DOHH2 (cell line): Measurements from ENCODE around the gene SORL1.

Experiments used
- H3F3A ChIP-seq: fragments of 200-600 bp; sonication (generic), shearing (Covaris generic); 2 replicates; pipeline ENCODE4 v1.6.0; 2016; ENCODE audit warnings: antibody characterized with exemption, mild to moderate bottlenecking; ENCODE audit not compliant: control insufficient read depth, insufficient read depth
- H3K27ac ChIP-seq: fragments of 200-600 bp; sonication (generic); 2 replicates; pipeline ENCODE4 v1.5.1; 2014; ENCODE audit warnings: low read depth, mild to moderate bottlenecking, low read length, moderate library complexity
- H3K27me3 ChIP-seq: fragments of 200-600 bp; sonication (generic); 2 replicates; pipeline ENCODE4 v1.6.1; 2014; ENCODE audit warnings: mild to moderate bottlenecking, low read length, mixed read lengths; ENCODE audit not compliant: control insufficient read depth
- H3K36me3 ChIP-seq: fragments of 200-600 bp; sonication (generic); 2 replicates; pipeline ENCODE4 v1.6.1; 2014; ENCODE audit warnings: mild to moderate bottlenecking, low read length, moderate library complexity, mixed read lengths; ENCODE audit not compliant: control insufficient read depth
- H3K4me1 ChIP-seq: fragments of 200-600 bp; sonication (generic); 2 replicates; pipeline ENCODE4 v1.6.1; 2014; ENCODE audit warnings: mild to moderate bottlenecking, low read length, mixed read lengths; ENCODE audit not compliant: control insufficient read depth
- H3K4me2 ChIP-seq: fragments of 200-600 bp; sonication (generic); 2 replicates; pipeline ENCODE4 v1.6.0; 2014; ENCODE audit warnings: mild to moderate bottlenecking, low read length, moderate library complexity
- H3K4me3 ChIP-seq: fragments of 200-600 bp; sonication (generic); 2 replicates; pipeline ENCODE4 v1.5.1; 2014; ENCODE audit warnings: mild to moderate bottlenecking, low read length, mixed read lengths
- H3K79me2 ChIP-seq: fragments of 200-600 bp; sonication (generic); 2 replicates; pipeline ENCODE4 v1.6.1; 2014; ENCODE audit warnings: mild to moderate bottlenecking, low read length, mixed read lengths; ENCODE audit not compliant: control insufficient read depth
- H3K9me2 ChIP-seq: fragments of 200-600 bp; sonication (generic); replicated peaks from 2 replicates; pipeline ENCODE4 v1.6.1; 2014; ENCODE audit warnings: mild to moderate bottlenecking, low read length, mixed read lengths; ENCODE audit not compliant: control insufficient read depth
- H3K9me3 ChIP-seq: fragments of 200-600 bp; sonication (generic); 2 replicates; pipeline ENCODE4 v1.6.1; 2014; ENCODE audit warnings: antibody characterized with exemption, low read length, mixed read lengths; ENCODE audit not compliant: control insufficient read depth, insufficient read depth
- H4K20me1 ChIP-seq: fragments of 200-600 bp; sonication (generic); 2 replicates; pipeline ENCODE4 v1.6.0; 2014; ENCODE audit warnings: low read depth, mild to moderate bottlenecking, antibody characterized with exemption, low read length, moderate library complexity; ENCODE audit not compliant: control insufficient read depth, insufficient read depth
- EZH2phosphoT487 ChIP-seq: fragments of 200-600 bp; sonication (generic); IDR thresholded peaks from 2 replicates; pipeline ENCODE4 v1.6.1; 2017; ENCODE audit warnings: borderline replicate concordance, mild to moderate bottlenecking, antibody characterized with exemption, low read length, moderate library complexity, mixed read lengths
- TF ChIP-seq, protein P1 (sequence below): fragments of 200-600 bp; sonication (generic); IDR thresholded peaks from one replicate; pipeline ENCODE4 v1.5.1; 2014; ENCODE audit warnings: antibody characterized with exemption, mild to moderate bottlenecking, low read depth, low read length; ENCODE audit not compliant: poor library complexity, severe bottlenecking

SORL1 gene

DNA sequence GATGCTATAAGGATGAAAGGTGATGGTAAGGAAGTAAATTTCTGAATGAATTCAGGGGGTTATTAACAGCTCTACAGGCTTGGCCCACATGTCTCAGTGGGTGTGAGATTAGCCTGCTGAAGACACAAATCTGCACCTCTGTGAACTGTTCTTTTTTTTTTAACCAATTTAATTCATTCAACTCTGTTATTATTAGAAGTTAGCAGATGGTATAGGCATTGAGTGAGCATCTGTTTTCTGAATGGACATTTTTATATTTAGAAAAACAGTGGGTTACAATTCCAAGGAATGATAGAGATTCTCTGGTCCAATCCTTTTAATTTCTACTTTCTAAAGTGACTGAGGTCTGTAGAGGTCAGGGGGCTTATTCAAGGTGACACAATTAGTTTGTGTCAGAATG is 122.7 kb downstream of the SORL1 start:
- Histone ChIP-seq H3F3A (peaks cover 8% of the 10 kb centered on the region), H4K20me1 (no peaks in the 10 kb centered on the region), H3K27ac (peak overlapping the region; percentile 14), H3K79me2 (peaks cover 18% of the 10 kb centered on the region), H3K27me3 (no peaks in the 10 kb centered on the region), H3K4me1 (peaks cover 65% of the 10 kb centered on the region), H3K9me3 (no peaks in the 10 kb centered on the region), H3K4me2 (no peak overlapping the region), H3K9me2 (no peaks in the 10 kb centered on the region), H3K36me3 (peaks cover 98% of the 10 kb centered on the region), H3K4me3 (no peak overlapping the region)
- no peak for TF ChIP-seq EZH2phosphoT487
- TF ChIP-seq, protein P1, sequence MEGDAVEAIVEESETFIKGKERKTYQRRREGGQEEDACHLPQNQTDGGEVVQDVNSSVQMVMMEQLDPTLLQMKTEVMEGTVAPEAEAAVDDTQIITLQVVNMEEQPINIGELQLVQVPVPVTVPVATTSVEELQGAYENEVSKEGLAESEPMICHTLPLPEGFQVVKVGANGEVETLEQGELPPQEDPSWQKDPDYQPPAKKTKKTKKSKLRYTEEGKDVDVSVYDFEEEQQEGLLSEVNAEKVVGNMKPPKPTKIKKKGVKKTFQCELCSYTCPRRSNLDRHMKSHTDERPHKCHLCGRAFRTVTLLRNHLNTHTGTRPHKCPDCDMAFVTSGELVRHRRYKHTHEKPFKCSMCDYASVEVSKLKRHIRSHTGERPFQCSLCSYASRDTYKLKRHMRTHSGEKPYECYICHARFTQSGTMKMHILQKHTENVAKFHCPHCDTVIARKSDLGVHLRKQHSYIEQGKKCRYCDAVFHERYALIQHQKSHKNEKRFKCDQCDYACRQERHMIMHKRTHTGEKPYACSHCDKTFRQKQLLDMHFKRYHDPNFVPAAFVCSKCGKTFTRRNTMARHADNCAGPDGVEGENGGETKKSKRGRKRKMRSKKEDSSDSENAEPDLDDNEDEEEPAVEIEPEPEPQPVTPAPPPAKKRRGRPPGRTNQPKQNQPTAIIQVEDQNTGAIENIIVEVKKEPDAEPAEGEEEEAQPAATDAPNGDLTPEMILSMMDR: no peak

DNA sequence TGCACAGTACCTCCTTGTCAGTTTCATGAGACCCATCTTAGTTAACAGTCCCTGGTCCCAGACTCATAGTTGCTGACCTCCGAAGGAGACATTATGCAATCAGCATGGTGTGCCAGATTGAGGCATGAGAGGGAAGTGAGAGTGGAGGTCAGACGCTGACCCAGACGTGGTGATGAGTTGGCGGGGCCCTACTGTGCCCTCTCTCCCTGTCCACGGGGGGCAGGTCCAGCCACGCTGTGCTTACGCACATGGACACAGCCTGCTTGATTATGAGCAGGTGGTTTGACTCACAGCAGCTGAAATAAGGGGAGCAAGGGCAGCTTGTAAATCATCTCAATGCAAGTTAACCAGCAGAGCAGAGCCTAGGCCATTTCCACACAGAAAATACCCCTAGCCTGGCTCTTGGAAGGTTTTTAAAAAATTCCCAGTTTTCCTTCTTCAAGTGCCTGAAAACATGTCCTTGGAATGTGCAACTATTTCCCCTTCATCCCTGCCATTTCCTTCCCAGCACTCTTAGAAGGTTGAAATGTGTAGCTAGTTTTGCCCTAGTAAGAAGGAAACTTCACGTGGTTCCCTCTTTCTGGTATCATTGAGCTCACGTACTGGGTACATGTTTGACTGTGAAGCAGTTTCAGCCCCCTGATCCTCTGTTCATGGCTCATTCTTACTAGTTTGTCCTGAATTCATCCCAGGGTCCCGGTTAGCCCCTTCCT is 123.3 kb downstream of the SORL1 start:
- H3K27me3 ChIP-seq: no peaks in the 10 kb centered on the region
- no peaks in the 10 kb centered on the region for H3K9me3 ChIP-seq
- peaks cover 17% of the 10 kb centered on the region for H3K79me2 ChIP-seq
- TF ChIP-seq EZH2phosphoT487: no peak
- TF ChIP-seq, protein P1: no peak
- peak overlapping the region; percentile 14 for H3K27ac ChIP-seq
- no peak overlapping the region for H3K4me3 ChIP-seq
- H4K20me1 ChIP-seq: no peaks in the 10 kb centered on the region
- peaks cover 100% of the 10 kb centered on the region for H3K36me3 ChIP-seq
- H3K9me2 ChIP-seq: no peaks in the 10 kb centered on the region
- H3K4me1 ChIP-seq: peaks cover 65% of the 10 kb centered on the region
- peaks cover 4% of the 10 kb centered on the region for H3F3A ChIP-seq
- no peak overlapping the region for H3K4me2 ChIP-seq

DNA sequence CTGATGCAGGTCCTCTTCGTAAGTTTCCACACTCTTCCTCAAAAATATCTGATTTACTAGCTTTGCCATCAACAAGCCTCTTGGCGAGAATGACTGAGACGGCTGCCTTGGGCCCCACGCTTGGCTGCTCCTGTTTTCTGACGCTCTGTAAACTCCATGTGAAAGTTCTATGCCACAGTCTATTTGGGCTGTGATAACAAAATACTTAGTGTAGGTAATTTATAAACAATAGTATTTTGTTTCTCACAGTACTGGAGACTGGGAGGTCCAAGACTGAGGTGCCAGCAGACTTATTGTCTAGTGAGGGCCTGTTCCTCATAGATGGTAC is 123.8 kb downstream of the SORL1 start:
- H3K27ac ChIP-seq: peak overlapping the region; percentile 14; the same call in 1 of the 2 replicates
- peaks cover 3% of the 10 kb centered on the region; the same call in 1 of the 2 replicates for H3F3A ChIP-seq
- H3K36me3 ChIP-seq: peaks cover 100% of the 10 kb centered on the region
- no peak overlapping the region for H3K4me3 ChIP-seq
- TF ChIP-seq EZH2phosphoT487: no peak
- TF ChIP-seq, protein P1: no peak
- H3K9me2 ChIP-seq: no peaks in the 10 kb centered on the region
- no peaks in the 10 kb centered on the region for H3K9me3 ChIP-seq
- H3K27me3 ChIP-seq: no peaks in the 10 kb centered on the region
- H3K4me1 ChIP-seq: peaks cover 65% of the 10 kb centered on the region
- H4K20me1 ChIP-seq: no peaks in the 10 kb centered on the region
- H3K79me2 ChIP-seq: peaks cover 12% of the 10 kb centered on the region
- H3K4me2 ChIP-seq: no peak overlapping the region
